Stimulated activated CD4-positive, alpha-beta T cell treated with anti-CD3 and anti-CD28 coated beads, Interleukin-12 subunit alpha, Interleukin-12 subunit beta, amount 100 ng/mL, for 4 hours (primary cell): ENCODE data around the gene AFF3.
"Not testable (repeated sequence)": the region's sequence is repeated elsewhere in the genome, so short reads cannot be mapped to it uniquely, and the experiment has no call there.

Experiments
- DNase-seq: peaks from one replicate; pipeline ENCODE4 v3.0.0-alpha.2; 2020

The AFF3 gene

GRCh38 chr2:99959261-99960014 is 183.0 kb downstream of the AFF3 start:
- DNase-seq, result no peak

GRCh38 chr2:99957332-99958133 is 184.9 kb downstream of the AFF3 start:
- DNase-seq, result no peak

- no peak for DNase-seq
These were observed 186.0 kb downstream of the AFF3 start for GRCh38 chr2:99956232-99957030.

GRCh38 chr2:99953750-99954149 is 188.6 kb downstream of the AFF3 start:
- no peak for DNase-seq

GRCh38 chr2:99949963-99950362 is 192.4 kb downstream of the AFF3 start:
- DNase-seq, result no peak

DNA sequence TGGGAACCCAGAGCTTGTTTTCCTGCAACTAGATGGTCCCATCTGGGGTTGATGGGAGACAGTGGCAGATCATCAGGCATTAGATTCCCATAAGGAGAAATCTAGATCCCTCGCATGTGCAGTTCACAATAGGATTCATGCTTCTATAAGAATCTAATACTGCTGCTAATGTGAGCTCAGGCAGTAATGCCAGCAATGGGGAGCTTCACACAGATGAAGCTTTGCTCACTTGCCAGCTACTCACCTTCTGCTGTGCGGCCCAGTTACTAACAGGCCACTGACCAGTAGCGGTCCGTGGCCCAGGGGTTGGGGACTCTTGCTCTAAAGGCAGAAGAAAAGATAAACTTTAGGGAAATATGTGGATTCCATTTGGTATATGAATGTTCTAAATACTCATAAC is 192.9 kb downstream of the AFF3 start:
- DNase-seq, result no peak

DNA sequence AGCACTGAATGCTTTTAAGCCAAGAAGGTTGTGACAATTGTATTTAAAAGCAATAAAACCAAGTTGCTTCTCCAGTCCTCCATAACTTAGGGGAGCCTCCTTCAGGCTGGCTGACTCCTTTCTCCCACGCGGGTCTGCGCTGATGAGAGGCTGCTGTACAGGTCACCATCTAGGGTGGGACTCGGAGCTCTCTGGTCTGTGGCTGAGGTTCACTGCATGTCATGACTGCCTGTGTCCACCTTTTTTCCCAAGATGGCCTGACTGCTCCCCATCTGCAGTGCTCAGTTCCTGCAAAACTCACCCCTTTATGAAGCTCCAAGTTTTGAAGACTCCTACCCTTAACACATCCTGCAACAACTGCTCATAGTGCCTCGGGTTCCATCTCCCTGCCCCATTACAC is 194.4 kb downstream of the AFF3 start:
- no peak for DNase-seq

DNA sequence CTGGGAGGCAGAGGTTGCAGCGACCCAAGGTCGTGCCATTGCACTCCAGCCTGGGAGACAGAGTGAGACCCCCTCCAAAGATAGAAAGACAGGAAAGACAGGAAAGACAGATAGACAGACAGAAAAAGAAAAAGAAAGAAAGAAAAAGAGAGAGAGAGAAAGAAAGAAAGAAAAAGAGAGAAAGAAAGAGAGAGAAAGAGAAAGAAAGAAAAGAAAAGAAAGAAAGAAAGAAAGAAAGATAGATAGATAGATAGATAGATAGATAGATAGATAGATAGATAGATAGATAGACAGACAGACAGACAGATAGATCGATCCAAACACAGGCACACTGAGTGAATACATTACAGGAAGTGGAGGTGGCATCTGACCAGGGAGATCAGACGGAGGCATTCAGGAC is 195.0 kb downstream of the AFF3 start:
- not testable (repeated sequence) for DNase-seq

DNA sequence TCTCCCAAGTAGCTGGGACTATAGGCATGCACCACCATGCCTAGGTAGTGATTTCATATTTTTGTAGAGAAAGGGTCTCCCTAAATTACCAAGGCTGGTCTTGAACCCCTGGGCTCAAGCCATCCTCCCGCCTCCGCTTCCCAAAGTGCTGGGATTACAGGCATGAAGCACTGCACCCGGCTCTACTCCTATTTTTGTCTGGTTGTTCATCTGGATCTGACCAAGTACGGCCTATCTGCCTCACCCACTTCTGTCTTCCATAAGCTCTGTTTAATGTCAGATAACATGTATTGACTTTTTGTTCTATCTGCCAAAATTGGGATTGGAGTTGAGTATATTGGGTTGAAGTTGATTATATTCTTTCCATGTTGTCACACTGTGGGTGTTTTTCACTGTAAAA is 198.4 kb downstream of the AFF3 start:
- no peak for DNase-seq

- DNase-seq, result no peak
These were observed 199.6 kb downstream of the AFF3 start for GRCh38 chr2:99942561-99943347.

DNA sequence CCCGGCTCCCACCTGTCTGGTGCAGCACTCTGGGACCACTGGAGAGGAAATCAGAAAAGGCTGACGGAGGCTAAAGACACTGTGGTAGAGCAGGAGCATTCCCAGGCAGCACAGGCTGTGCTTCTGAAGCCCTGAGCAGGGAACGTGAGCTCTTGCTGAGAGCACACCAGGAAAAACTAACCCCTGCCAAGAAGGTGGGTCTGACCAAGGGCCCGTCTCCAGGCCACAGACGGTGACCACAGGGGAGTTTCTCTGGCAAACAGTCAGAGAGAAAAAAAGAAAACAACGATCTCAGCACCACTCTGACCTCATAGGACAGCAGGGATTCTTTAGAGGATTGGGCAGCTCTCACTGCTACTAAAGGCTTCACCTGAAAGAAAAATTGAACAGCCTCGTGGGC is 201.4 kb downstream of the AFF3 start:
- DNase-seq, result no peak

- DNase-seq, result no peak
These were observed 203.3 kb downstream of the AFF3 start for GRCh38 chr2:99939135-99939534.

- no peak for DNase-seq
These were observed 204.1 kb downstream of the AFF3 start for GRCh38 chr2:99938250-99938649.

- DNase-seq, result no peak
These were observed 206.3 kb downstream of the AFF3 start for GRCh38 chr2:99936065-99936464.

GRCh38 chr2:99935662-99936061 is 206.7 kb downstream of the AFF3 start:
- DNase-seq, result no peak

GRCh38 chr2:99933894-99934650 is 208.3 kb downstream of the AFF3 start:
- DNase-seq, result no peak

DNA sequence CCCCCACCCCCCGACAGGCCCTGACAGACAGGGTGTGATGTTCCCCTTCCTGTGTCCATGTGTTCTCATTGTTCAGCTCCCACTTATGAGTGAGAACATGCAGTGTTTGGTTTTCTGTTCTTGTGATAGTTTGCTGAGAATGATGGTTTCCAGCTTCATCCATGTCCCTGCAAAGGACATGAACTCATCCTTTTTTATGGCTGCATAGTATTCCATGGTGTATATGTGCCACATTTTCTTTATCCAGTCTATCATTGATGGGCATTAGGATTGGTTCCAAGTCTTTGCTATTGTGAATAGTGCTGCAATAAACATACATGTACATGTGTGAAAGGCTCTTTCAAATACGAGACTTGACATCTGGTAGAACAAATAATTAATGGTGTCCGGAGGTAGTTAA is 208.9 kb downstream of the AFF3 start:
- not testable (repeated sequence) for DNase-seq

- no peak for DNase-seq
These were observed 213.8 kb downstream of the AFF3 start for GRCh38 chr2:99928470-99929053.

DNA sequence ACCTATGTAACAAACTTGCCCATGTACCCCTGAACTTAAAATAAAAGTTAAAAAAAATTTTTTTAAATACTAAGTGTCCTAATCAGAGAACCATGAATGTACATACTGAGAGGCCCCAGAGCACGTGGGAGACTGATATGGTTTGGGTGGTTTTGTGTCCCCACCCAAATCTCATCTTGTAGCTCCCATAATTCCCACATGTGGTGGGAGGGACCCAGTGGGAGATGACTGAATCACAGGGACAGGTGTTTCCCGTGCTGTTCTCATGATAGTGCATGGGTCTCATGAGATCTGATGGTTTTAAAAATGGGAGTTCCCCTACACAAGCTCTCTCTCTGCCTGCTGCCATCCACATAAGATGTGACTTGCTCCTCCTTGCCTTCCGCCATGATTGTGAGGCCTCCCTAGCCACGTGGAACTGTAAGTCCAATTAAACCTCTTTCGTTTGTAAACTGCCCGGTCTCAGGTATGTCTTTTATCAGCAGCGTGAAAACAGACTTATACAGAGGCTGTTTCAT is 214.6 kb downstream of the AFF3 start:
- DNase-seq, result not testable (repeated sequence)

- no peak for DNase-seq
These were observed 215.4 kb downstream of the AFF3 start for GRCh38 chr2:99926986-99927385.

- DNase-seq, result no peak
These were observed 216.4 kb downstream of the AFF3 start for GRCh38 chr2:99925960-99926359.
